HG02973 (cell line): ENCODE results near the gene ADO.
A peak's percentile ranks its signal among the peaks of the same experiment; 100 is the strongest.
"Not testable (repeated sequence)": the region's sequence is repeated elsewhere in the genome, so short reads cannot be mapped to it uniquely, and the experiment has no call there.

Experiments used
- ATAC-seq: cut with Tn5 transposase; IDR thresholded peaks from one replicate; pipeline ENCODE4 v1.9.1; 2021; ENCODE audit warnings: moderate library complexity; ENCODE audit not compliant: unreplicated experiment

Gene ADO

DNA sequence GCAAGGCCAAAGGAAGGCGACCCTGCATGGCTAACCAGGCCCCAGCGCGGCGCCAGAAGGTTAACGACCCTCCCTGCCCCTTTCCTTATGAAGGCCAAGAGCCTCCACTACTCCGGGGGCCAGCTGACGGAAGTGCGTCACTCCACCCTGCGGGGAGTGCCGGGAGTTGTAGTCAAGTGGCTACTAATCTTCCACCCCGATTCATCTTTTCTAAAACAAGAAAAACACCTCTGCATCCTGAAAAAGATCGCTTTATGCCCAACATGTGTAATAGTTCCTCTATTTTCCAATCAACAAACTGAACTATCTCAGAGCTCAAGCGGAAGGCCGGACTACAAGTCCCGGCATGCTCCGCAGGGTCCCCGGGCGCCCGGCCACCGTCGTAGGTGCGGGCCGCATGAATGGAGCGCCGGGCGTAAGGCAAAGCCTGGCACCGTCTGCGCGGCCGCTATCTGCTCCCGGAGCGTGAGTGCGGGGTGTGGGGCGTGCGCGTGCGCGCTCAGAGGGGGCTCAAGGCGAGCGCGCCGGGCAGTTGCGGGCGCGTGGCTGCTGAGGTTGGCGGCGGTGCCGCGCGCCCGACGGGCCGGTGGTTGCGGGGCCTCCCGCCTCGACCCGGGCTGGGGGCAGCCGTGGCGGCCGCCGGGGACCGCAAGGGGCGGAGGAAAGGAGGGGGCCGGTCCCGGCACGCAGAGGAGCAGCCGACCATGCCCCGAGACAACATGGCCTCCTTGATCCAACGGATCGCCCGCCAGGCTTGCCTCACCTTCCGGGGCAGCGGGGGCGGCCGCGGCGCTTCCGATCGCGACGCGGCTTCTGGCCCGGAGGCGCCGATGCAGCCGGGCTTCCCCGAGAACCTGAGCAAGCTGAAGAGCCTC, at the start of gene ADO:
ADO (plus strand) TSS at position 365 of the 875 bp plus-strand sequence; CDS start at position 705, 340 bp downstream.
- peak; percentile 86 for ATAC-seq

DNA sequence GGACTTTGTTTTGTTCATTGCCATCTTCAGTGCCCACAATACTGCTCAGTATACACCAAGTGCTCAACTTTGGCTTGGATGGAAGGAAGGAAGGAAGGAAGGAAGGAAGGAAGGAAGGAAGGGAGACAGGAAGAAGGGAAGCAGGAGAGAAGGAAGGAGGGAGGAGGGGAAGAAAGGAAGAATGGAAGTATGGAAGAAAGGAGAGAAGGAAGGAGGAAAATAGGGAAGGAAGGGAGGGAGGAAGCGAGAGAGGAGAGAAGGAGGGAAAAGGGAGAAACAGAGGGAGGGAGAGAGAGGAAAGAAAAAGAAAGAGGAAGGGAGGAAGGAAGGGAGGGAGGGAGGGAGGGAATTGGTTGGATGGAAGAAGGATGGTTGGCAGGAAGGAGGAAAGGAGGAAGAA, 49.6 kb upstream of the ADO start:
- no peak for ATAC-seq

GRCh38 chr10:62755662-62756653, 48.6 kb upstream of the ADO start:
- ATAC-seq = no peak

DNA sequence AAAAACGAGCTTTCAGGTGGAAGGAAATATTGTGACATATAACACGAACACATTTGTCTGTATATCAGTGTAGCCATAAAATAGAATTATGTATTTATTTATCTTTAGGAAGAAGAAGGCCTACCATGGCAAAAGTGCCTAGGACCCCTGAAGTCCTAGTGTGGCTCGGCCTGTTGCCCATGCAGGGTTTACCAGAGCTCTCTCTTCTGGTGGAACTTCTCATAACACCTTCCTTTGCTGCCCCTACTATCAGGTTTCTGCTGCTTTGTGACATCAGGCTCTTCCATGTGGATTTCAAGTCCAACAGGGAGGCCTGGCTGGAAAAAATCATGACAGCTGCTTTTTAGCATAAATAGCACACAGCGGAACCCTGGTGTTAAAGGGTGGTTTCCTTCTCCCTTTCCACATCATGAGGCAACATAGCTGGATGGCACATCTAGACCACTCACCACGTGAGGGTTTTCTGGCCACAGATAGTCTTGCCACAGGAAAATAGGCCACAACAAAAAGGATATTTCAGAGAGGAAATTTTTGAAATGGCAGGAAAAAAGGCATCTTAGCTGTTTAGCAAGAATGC, 44.8 kb upstream of the ADO start:
- no peak for ATAC-seq

DNA sequence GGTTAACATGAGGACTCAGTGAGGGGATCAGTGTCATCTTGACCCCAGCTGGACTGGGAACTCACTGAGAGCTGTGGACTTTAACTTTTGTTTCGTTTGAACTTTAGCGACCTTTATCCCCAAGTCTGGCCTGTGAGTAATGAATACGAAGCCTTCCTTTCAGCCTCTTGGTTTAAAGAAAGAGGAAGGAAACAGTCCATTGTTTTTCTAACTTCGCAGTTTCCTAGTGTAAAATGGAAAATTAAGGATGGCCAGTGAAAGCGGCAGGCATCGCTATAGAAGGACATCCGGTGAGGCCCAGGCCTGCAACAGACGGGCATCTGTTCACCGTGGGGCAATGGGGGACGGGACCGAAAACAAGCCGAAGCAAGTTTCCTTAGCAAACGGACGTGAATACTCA, 44.1 kb upstream of the ADO start:
- ATAC-seq = no peak

DNA sequence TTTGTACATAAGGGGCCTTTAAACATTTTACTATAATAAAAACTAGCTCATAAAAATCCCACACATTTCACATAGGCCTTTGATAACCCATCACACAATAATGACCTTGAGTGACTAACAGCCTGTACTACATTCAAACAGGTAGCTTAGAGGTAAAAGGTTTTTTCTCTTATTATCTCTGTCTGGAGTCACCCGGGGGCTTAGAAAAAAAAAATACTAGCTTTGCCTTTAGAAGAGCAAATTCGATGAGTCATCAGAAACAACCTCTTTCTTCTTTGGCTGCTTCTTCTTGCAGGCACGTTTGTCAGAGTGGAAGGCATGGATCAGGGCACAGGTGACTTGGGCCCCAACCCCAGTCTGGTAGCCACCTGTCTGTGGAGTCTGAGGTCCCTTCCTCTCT, 43.4 kb upstream of the ADO start:
- ATAC-seq = no peak

- no peak for ATAC-seq
Observed at GRCh38 chr10:62763155-62763554, 41.4 kb upstream of the ADO start.

GRCh38 chr10:62764011-62764410, 40.5 kb upstream of the ADO start:
- no peak for ATAC-seq

GRCh38 chr10:62765726-62766125, 38.8 kb upstream of the ADO start:
- ATAC-seq = no peak

GRCh38 chr10:62766386-62766785, 38.1 kb upstream of the ADO start:
- ATAC-seq = no peak

- peak; percentile 76 for ATAC-seq
Observed at GRCh38 chr10:62769574-62770242, 34.8 kb upstream of the ADO start.

DNA sequence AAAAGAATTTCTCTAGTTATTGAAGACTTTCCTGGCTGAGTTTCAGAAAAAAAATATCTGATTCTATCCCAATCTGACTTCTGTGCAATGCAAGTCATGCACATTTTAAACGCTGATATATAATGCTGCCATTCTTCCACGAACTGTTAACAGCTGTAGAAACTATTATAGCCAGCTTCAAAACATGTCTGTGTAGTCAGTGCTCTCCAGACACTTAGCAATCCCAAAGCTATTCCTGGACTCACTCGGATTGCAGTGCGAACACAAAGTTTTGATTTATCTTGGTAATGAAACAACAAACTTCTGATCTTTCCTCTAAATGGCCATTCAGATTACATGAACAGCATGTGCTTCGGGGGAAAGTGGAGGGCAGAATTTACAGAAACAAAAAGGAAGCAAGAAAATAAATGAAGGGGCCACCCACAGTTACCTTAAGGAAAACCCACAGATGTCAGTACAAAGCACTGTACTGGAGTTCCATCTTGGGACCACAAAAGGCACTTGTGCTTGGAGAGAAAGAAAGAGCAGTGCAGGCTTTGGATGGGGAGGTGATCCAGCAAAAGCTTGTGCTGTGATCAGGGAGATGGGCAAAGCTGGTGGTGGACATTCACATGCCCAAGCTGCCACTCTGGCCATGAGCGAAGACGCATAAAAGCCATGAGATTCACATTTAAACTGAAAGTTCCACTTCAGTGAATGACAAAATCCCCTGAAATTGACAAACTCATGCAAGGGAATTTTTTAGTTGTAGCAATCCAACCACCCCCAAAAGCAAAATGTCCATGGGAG, 32.1 kb upstream of the ADO start:
- no peak for ATAC-seq

- ATAC-seq = peak; percentile 50
Observed at GRCh38 chr10:62778125-62778524, 26.4 kb upstream of the ADO start.

DNA sequence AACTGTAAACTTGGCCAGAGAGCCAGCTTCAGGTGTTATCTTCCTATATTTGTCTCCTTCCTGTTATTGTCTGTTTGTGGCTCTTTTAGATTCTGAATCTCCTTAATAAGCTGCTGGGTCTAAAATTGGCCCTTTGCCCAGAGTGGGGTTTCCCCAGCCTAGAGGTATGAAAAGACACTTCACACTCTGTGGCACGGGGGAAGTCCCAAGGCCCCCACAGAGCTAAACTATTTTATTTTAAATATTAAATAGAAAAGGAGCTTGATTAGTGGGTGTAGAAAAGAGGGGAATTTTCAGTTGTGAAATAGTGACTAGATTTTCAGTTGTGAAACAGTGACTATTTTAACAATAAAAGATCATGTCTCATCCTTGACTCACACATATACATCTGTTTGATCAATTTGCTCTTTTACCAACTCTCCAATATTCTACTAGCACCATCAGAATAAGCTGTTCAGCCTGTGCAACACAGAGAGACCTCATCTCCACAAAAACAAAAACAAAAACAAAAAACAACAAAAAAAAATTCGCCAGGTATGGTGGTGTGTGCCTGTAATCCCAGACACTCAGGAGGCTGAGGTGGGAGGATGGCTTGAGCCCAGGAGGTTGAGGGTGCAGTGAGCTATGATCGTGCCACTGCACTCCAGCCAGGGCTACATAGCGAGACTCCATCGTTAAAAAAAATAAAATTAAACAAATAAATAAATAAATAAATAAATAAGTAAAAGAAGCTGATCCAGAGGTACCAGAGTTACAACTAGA, 24.9 kb upstream of the ADO start:
- ATAC-seq = peak; percentile 79

DNA sequence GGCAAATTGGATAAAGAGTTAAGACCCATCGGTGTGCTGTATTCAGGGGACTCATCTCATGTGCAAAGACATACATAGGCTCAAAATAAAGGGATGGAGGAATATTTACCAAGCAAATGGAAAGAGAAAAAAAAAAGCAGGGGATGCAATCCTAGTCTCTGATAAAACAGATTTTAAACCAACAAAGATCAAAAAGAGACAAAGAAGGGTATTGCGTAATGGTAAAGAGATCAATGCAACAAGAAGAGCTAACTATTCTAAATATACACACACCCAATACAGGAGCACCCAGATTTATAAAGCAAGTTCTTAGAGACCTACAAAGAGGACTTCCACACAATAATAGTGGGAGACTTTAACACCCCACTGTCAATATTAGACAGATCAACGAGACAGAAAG, 20.0 kb upstream of the ADO start:
- ATAC-seq = not testable (repeated sequence)

GRCh38 chr10:62788285-62788684, 16.2 kb upstream of the ADO start:
- not testable (repeated sequence) for ATAC-seq

- ATAC-seq = no peak
Observed at GRCh38 chr10:62788861-62789467, 15.6 kb upstream of the ADO start.

- ATAC-seq = no peak
Observed at GRCh38 chr10:62790019-62790555, 14.4 kb upstream of the ADO start.
